H9 (cell line): Measurements from ENCODE around the gene UPF1. TPM values are rescaled to one million over a fixed set of nuclear protein-coding genes. Genes with fewer than 3 reads are reported as not detected.
"Not testable (repeated sequence)": the region's sequence is repeated elsewhere in the genome, so short reads cannot be mapped to it uniquely, and the experiment has no call there.

Experiments
- DNase-seq: peaks from one replicate; pipeline ENCODE4 v3.0.0-alpha.2; 2017
- H2AFZ ChIP-seq: one replicate; pipeline ENCODE4 v1.6.1; 2013; ENCODE audit warnings: mild to moderate bottlenecking, low read length, control low read depth, moderate library complexity
- H2AK5ac ChIP-seq: 2 replicates; pipeline ENCODE4 v1.6.1; 2013; ENCODE audit warnings: low read length, control low read depth, mixed read lengths; ENCODE audit not compliant: insufficient read length
- H2BK120ac ChIP-seq: one replicate; pipeline ENCODE4 v1.6.1; 2013; ENCODE audit warnings: low read depth, mild to moderate bottlenecking, low read length, control low read depth, inconsistent platforms; ENCODE audit not compliant: poor library complexity, severe bottlenecking
- H2BK12ac ChIP-seq: 2 replicates; pipeline ENCODE4 v1.6.1; 2013; ENCODE audit warnings: low read length, control low read depth, mixed read lengths, low read depth; ENCODE audit not compliant: insufficient read length
- H2BK15ac ChIP-seq: 2 replicates; pipeline ENCODE4 v1.6.1; 2013; ENCODE audit warnings: low read depth, low read length, control low read depth
- H2BK20ac ChIP-seq: one replicate; pipeline ENCODE4 v1.6.1; 2013; ENCODE audit warnings: low read depth, mild to moderate bottlenecking, low read length, control low read depth, inconsistent platforms; ENCODE audit not compliant: poor library complexity, severe bottlenecking
- H2BK5ac ChIP-seq: 2 replicates; pipeline ENCODE4 v1.6.1; 2013; ENCODE audit warnings: low read length, control low read depth, mixed read lengths; ENCODE audit not compliant: insufficient read length
- H3K14ac ChIP-seq: 2 replicates; pipeline ENCODE4 v1.6.1; 2013; ENCODE audit warnings: low read length, control low read depth; ENCODE audit not compliant: insufficient read depth
- H3K18ac ChIP-seq: 2 replicates; pipeline ENCODE4 v1.6.1; 2013; ENCODE audit warnings: low read depth, mild to moderate bottlenecking, mixed read lengths, low read length, control low read depth; ENCODE audit not compliant: insufficient read length
- H3K23ac ChIP-seq: 2 replicates; pipeline ENCODE4 v1.6.1; 2013; ENCODE audit warnings: low read length, control low read depth, mixed read lengths, low read depth; ENCODE audit not compliant: insufficient read length
- H3K23me2 ChIP-seq: 2 replicates; pipeline ENCODE4 v1.6.1; 2013; ENCODE audit warnings: low read depth, mild to moderate bottlenecking, mixed read lengths, low read length, control low read depth; ENCODE audit not compliant: insufficient read length, poor library complexity, severe bottlenecking
- H3K27ac ChIP-seq: 2 replicates; pipeline ENCODE4 v1.5.1; 2013; ENCODE audit warnings: low read length, control low read depth, mixed read lengths, low read depth; ENCODE audit not compliant: insufficient read length
- H3K27me3 ChIP-seq: 2 replicates; pipeline ENCODE4 v1.6.1; 2013; ENCODE audit warnings: low read length, control low read depth, inconsistent platforms; ENCODE audit not compliant: insufficient read depth
- H3K4ac ChIP-seq: 2 replicates; pipeline ENCODE4 v1.6.1; 2013; ENCODE audit warnings: low read depth, mild to moderate bottlenecking, control low read depth, inconsistent platforms, low read length, moderate library complexity
- H3K4me1 ChIP-seq: 2 replicates; pipeline ENCODE4 v1.6.1; 2013; ENCODE audit warnings: low read length, control low read depth, inconsistent platforms; ENCODE audit not compliant: insufficient read depth
- H3K4me2 ChIP-seq: 2 replicates; pipeline ENCODE4 v1.6.1; 2013; ENCODE audit warnings: low read length, control low read depth, mixed read lengths; ENCODE audit not compliant: insufficient read length, insufficient read depth
- H3K56ac ChIP-seq: 2 replicates; pipeline ENCODE4 v1.6.1; 2013; ENCODE audit warnings: low read depth, mild to moderate bottlenecking, mixed read lengths, low read length, control low read depth; ENCODE audit not compliant: insufficient read length
- H3K79me1 ChIP-seq: 2 replicates; pipeline ENCODE4 v1.6.1; 2013; ENCODE audit warnings: low read depth, mild to moderate bottlenecking, moderate library complexity, low read length, control low read depth, inconsistent platforms; ENCODE audit not compliant: insufficient read depth, poor library complexity, severe bottlenecking
- H3K79me2 ChIP-seq: 2 replicates; pipeline ENCODE4 v1.6.1; 2013; ENCODE audit warnings: low read length, control low read depth, inconsistent platforms; ENCODE audit not compliant: insufficient read depth
- H3K9ac ChIP-seq: 2 replicates; pipeline ENCODE4 v1.6.1; 2013; ENCODE audit warnings: low read length, control low read depth, mixed read lengths; ENCODE audit not compliant: insufficient read length; ENCODE audit errors: extremely low read depth
- H3K9me3 ChIP-seq: one replicate; pipeline ENCODE4 v1.6.1; 2013; ENCODE audit warnings: low read depth, low read length, inconsistent platforms; ENCODE audit not compliant: control insufficient read depth
- H3T11ph ChIP-seq: one replicate; pipeline ENCODE4 v1.6.1; 2013; ENCODE audit warnings: mild to moderate bottlenecking, low read length, control low read depth, inconsistent platforms
- H4K20me1 ChIP-seq: one replicate; pipeline ENCODE4 v1.6.1; 2013; ENCODE audit not compliant: control insufficient read depth, insufficient read length, insufficient read depth
- H4K5ac ChIP-seq: 2 replicates; pipeline ENCODE4 v1.6.1; 2013; ENCODE audit warnings: low read depth, mild to moderate bottlenecking, mixed read lengths, low read length, control low read depth; ENCODE audit not compliant: insufficient read length
- H4K8ac ChIP-seq: replicated peaks from 2 replicates; pipeline ENCODE4 v1.6.1; 2013; ENCODE audit warnings: low read length, control low read depth, mixed read lengths, low read depth; ENCODE audit not compliant: insufficient read length
- H4K91ac ChIP-seq: 2 replicates; pipeline ENCODE4 v1.6.1; 2013; ENCODE audit warnings: low read depth, mild to moderate bottlenecking, moderate library complexity, mixed read lengths, low read length, control low read depth; ENCODE audit not compliant: insufficient read length
- H3K27ac Mint-ChIP-seq, 3 experiments: 2 replicates in 2 of 3; 3 replicates in 1 of 3; pipeline ENCODE4 v1.8.0; 2020 to 2021; ENCODE audit warnings: mixed read lengths in 3 of 3, mild to moderate bottlenecking in 1 of 3, moderate library complexity in 1 of 3
- H3K27me3 Mint-ChIP-seq: 2 replicates; pipeline ENCODE4 v1.8.0; 2021; ENCODE audit warnings: low read depth, mild to moderate bottlenecking, moderate library complexity, mixed read lengths
- H3K36me3 Mint-ChIP-seq, 3 experiments: 2 replicates in 2 of 3; 3 replicates in 1 of 3; pipeline ENCODE4 v1.8.0; 2020 to 2021; ENCODE audit warnings: low read depth in 3 of 3, mixed read lengths in 3 of 3; ENCODE audit not compliant: insufficient read depth in 1 of 3
- H3K4me1 Mint-ChIP-seq, 2 experiments: 2 replicates each; pipeline ENCODE4 v1.8.0; 2020; ENCODE audit warnings: mixed read lengths in 2 of 2
- H3K4me3 Mint-ChIP-seq, 2 experiments: 2 replicates in 1 of 2; 3 replicates in 1 of 2; pipeline ENCODE4 v1.8.0; 2020 to 2021; ENCODE audit warnings: mild to moderate bottlenecking in 2 of 2, mixed read lengths in 2 of 2, moderate library complexity in 1 of 2
- H3K9me3 Mint-ChIP-seq, 2 experiments: 2 replicates in 1 of 2; 3 replicates in 1 of 2; pipeline ENCODE4 v1.8.0; 2020; ENCODE audit warnings: mild to moderate bottlenecking in 2 of 2, mixed read lengths in 2 of 2, moderate library complexity in 1 of 2
- CTCF ChIP-seq: fragments of 200-600 bp; sonication (generic); conservative IDR thresholded peaks from 3 replicates; pipeline ENCODE4 v1.8.0; 2021; ENCODE audit warnings: antibody characterized with exemption, mild to moderate bottlenecking
- WGBS: extraction: QIAGEN DNeasy Blood & Tissue Kit; methylation state at CpG from one replicate; pipeline ENCODE4 v1.1.7; 2013; ENCODE audit warnings: missing lambda C conversion rate, low lambda C conversion rate, mixed read lengths; ENCODE audit not compliant: insufficient read length; ENCODE audit errors: extremely low coverage; 5-methylcytosine and 5-hydroxymethylcytosine counted together
- total RNA-seq: library from RNA; stranded (reverse); gene quantifications from 2 replicates; pipeline ENCODE4 v1.2.1, GENCODE V29; 2021

Gene UPF1
- total RNA-seq, 1 experiment from 2014 or later = 85.4 TPM

DNA sequence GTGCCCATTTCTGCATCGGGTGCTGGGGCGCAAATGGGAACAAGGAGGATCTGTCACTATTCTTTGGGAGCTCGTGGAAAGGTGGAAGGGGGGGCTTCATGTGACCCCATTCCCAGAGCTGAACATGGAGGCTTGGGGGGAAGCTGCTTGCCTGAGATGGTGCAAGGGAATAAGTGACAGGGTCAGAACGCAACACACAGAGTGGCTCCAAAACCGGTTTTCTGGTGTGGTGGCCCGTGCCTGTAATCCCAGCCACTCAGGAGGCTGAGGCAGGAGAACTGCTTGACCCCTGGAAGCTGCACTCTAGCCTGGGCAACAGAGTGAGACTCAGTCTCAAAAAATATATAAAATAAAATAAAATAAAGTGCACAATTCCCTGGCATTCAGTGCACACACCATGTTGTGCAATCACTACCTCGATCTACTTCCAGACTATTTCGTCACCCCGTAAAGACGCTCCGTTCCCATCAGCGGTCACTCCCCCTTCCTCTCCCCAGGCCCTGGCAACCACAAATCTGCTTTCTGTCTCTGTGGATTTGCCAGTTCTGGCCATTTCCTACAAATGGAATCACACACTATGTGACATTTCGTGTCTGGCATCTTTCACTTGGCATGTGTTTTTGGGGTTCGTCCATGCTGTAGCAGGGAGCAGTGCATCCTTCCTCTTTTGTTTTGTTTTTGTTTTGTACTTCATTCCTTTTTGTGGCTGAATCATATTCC lies 22.4 kb upstream of the UPF1 start:
- H2AFZ ChIP-seq = no peak overlapping the region

GRCh38 chr19:18811638-18812037 lies 20.1 kb upstream of the UPF1 start:
- not testable (repeated sequence) for H3K9me3 ChIP-seq, H3K4me1 Mint-ChIP-seq, H3K4ac ChIP-seq, H3K9me3 Mint-ChIP-seq, DNase-seq, H3K9ac ChIP-seq, H4K91ac ChIP-seq, H2BK15ac ChIP-seq, H3K18ac ChIP-seq, H3K56ac ChIP-seq, H4K8ac ChIP-seq, H3K4me2 ChIP-seq, H3K23ac ChIP-seq, H3T11ph ChIP-seq, H3K27me3 ChIP-seq, H3K4me3 Mint-ChIP-seq, H3K4me1 ChIP-seq, H2AFZ ChIP-seq, H4K5ac ChIP-seq, H3K23me2 ChIP-seq, H2AK5ac ChIP-seq, H3K14ac ChIP-seq, H3K27ac Mint-ChIP-seq, H2BK120ac ChIP-seq, H3K79me2 ChIP-seq, H3K27ac ChIP-seq, H3K36me3 Mint-ChIP-seq, H2BK5ac ChIP-seq, H4K20me1 ChIP-seq, H3K79me1 ChIP-seq, H2BK20ac ChIP-seq, H2BK12ac ChIP-seq
- WGBS = no CpG with 5 or more reads among the region's 5 CpGs
- H3K27me3 Mint-ChIP-seq = peaks cover 97% of the 10 kb centered on the region

More for the DNA sequence above, 22.4 kb upstream of the UPF1 start:
- Mint-ChIP-seq H3K27me3 (peaks cover 76% of the 10 kb centered on the region), H3K4me3 (no peak overlapping the region), H3K9me3 (no peaks in the 10 kb centered on the region), H3K36me3 (no peaks in the 10 kb centered on the region), H3K4me1 (no peaks in the 10 kb centered on the region), H3K27ac (no peak overlapping the region)
- Histone ChIP-seq H3K27ac (no peak overlapping the region), H3K79me2 (no peaks in the 10 kb centered on the region), H3K9ac (no peak overlapping the region), H3K4ac (no peak overlapping the region), H2BK15ac (no peak overlapping the region), H3K4me1 (no peaks in the 10 kb centered on the region), H4K8ac (no peak overlapping the region), H3K23ac (no peak overlapping the region), H4K5ac (no peak overlapping the region), H3K18ac (no peak overlapping the region), H2BK5ac (no peak overlapping the region), H3K23me2 (no peaks in the 10 kb centered on the region), H3K14ac (no peak overlapping the region), H3T11ph (no peak overlapping the region), H2BK20ac (no peak overlapping the region), H3K79me1 (no peaks in the 10 kb centered on the region), H3K9me3 (no peaks in the 10 kb centered on the region), H4K20me1 (no peaks in the 10 kb centered on the region), H2BK120ac (no peak overlapping the region), H2AK5ac (no peak overlapping the region), H4K91ac (no peak overlapping the region), H2BK12ac (no peak overlapping the region), H3K27me3 (no peaks in the 10 kb centered on the region; the same call in 1 of the 2 replicates), H3K56ac (no peak overlapping the region), H3K4me2 (no peak overlapping the region)
- no CpG with 5 or more reads among the region's 14 CpGs for WGBS
- DNase-seq = no peak
- no peak for TF ChIP-seq CTCF
